Retinal pigment epithelial cell (primary cell): ENCODE results near the gene PPP1R13B.

Experiments
- DNase-seq: peaks from one replicate; pipeline ENCODE4 v3.0.0-alpha.2; 2010; ENCODE audit warnings: low read depth
- H3K4me3 ChIP-seq: 2 replicates; pipeline ENCODE4 v1.5.1; 2011; ENCODE audit warnings: mild to moderate bottlenecking, low read length, control low read depth, moderate library complexity
- CTCF ChIP-seq: conservative IDR thresholded peaks from 2 replicates; pipeline ENCODE4 v1.5.1; 2011; ENCODE audit warnings: low read depth, low read length, control low read depth, inconsistent platforms

Gene PPP1R13B

GRCh38 chr14:103817595-103817994 is 29.8 kb downstream of the PPP1R13B start:
- no peak overlapping the region for H3K4me3 ChIP-seq
- DNase-seq: no peak
- TF ChIP-seq CTCF: no peak

- TF ChIP-seq CTCF: no peak
- no peak overlapping the region for H3K4me3 ChIP-seq
- no peak for DNase-seq
Measured at GRCh38 chr14:103816991-103817390, 30.4 kb downstream of the PPP1R13B start.

GRCh38 chr14:103815253-103815652 is 32.1 kb downstream of the PPP1R13B start:
- no peak overlapping the region for H3K4me3 ChIP-seq
- DNase-seq: no peak
- no peak for TF ChIP-seq CTCF

GRCh38 chr14:103811189-103811588 is 36.2 kb downstream of the PPP1R13B start:
- DNase-seq: no peak
- H3K4me3 ChIP-seq: no peak overlapping the region
- TF ChIP-seq CTCF: no peak

- peak; percentile 22 for DNase-seq
- no peak overlapping the region for H3K4me3 ChIP-seq
- peak; percentile 86 for TF ChIP-seq CTCF
Measured at GRCh38 chr14:103808403-103809001, 38.9 kb downstream of the PPP1R13B start.

GRCh38 chr14:103806805-103807204 is 40.6 kb downstream of the PPP1R13B start:
- no peak for TF ChIP-seq CTCF
- no peak for DNase-seq
- H3K4me3 ChIP-seq: no peak overlapping the region

GRCh38 chr14:103805708-103806107 is 41.7 kb downstream of the PPP1R13B start:
- no peak overlapping the region for H3K4me3 ChIP-seq
- no peak for DNase-seq
- no peak for TF ChIP-seq CTCF
